ENCODE data around the gene CALCA.

CALCA gene

GRCh38 chr11:14972581-14973495 lies 687 bp upstream of the CALCA start:
- no peak for DNase-seq
- TF ChIP-seq GATA1 (IDR thresholded peaks at IDR 0.05; ENCODE audit: low read depth, low read length) (no peak), POLR2A (IDR thresholded peaks at IDR 0.05; ENCODE audit: low read length) (no peak)

GRCh38 chr11:14969901-14970323 lies 2.2 kb downstream of the CALCA start:
- no peak for TF ChIP-seq POLR2A (IDR thresholded peaks at IDR 0.05; ENCODE audit: low read length)
- TF ChIP-seq GATA1 (IDR thresholded peaks at IDR 0.05; ENCODE audit: low read depth, low read length): no peak
- DNase-seq: peak; percentile 25 to 51

GRCh38 chr11:14967581-14968243 lies 4.4 kb downstream of the CALCA start:
- TF ChIP-seq GATA1 (IDR thresholded peaks at IDR 0.05; ENCODE audit: low read depth, low read length) (no peak), POLR2A (IDR thresholded peaks at IDR 0.05; ENCODE audit: low read length) (no peak)
- no peak for DNase-seq

- TF ChIP-seq POLR2A (IDR thresholded peaks at IDR 0.05; ENCODE audit: low read length): no peak
- no peak for TF ChIP-seq GATA1 (IDR thresholded peaks at IDR 0.05; ENCODE audit: low read depth, low read length)
- DNase-seq: no peak
Measured at GRCh38 chr11:14956111-14956510, 16.0 kb downstream of the CALCA start.

- TF ChIP-seq POLR2A (IDR thresholded peaks at IDR 0.05; ENCODE audit: low read length) (no peak), GATA1 (IDR thresholded peaks at IDR 0.05; ENCODE audit: low read depth, low read length) (no peak)
- no peak for DNase-seq
Measured at GRCh38 chr11:14954581-14954980, 17.6 kb downstream of the CALCA start.

- no peak for DNase-seq
- no peak for TF ChIP-seq POLR2A (IDR thresholded peaks at IDR 0.05; ENCODE audit: low read length)
- no peak for TF ChIP-seq GATA1 (IDR thresholded peaks at IDR 0.05; ENCODE audit: low read depth, low read length)
Measured at GRCh38 chr11:14953904-14954303, 18.2 kb downstream of the CALCA start.

GRCh38 chr11:14949437-14950147 lies 22.6 kb downstream of the CALCA start:
- TF ChIP-seq POLR2A (IDR thresholded peaks at IDR 0.05; ENCODE audit: low read length) (no peak), GATA1 (IDR thresholded peaks at IDR 0.05; ENCODE audit: low read depth, low read length) (no peak)
- no peak for DNase-seq

GRCh38 chr11:14942745-14943144 lies 29.4 kb downstream of the CALCA start:
- TF ChIP-seq GATA1 (IDR thresholded peaks at IDR 0.05; ENCODE audit: low read depth, low read length) (no peak), POLR2A (IDR thresholded peaks at IDR 0.05; ENCODE audit: low read length) (no peak)
- DNase-seq: no peak

GRCh38 chr11:14938936-14939335 lies 33.2 kb downstream of the CALCA start:
- TF ChIP-seq GATA1 (IDR thresholded peaks at IDR 0.05; ENCODE audit: low read depth, low read length) (no peak), POLR2A (IDR thresholded peaks at IDR 0.05; ENCODE audit: low read length) (no peak)
- no peak for DNase-seq

GRCh38 chr11:14934641-14935351 lies 37.4 kb downstream of the CALCA start:
- TF ChIP-seq GATA1 (IDR thresholded peaks at IDR 0.05; ENCODE audit: low read depth, low read length) (no peak), POLR2A (IDR thresholded peaks at IDR 0.05; ENCODE audit: low read length) (no peak)
- DNase-seq: no peak

GRCh38 chr11:14932447-14932846 lies 39.7 kb downstream of the CALCA start:
- DNase-seq: peak in 1 of 2 experiments; percentile 9
- TF ChIP-seq GATA1 (IDR thresholded peaks at IDR 0.05; ENCODE audit: low read depth, low read length) (no peak), POLR2A (IDR thresholded peaks at IDR 0.05; ENCODE audit: low read length) (no peak)

- no peak for DNase-seq
- TF ChIP-seq GATA1 (IDR thresholded peaks at IDR 0.05; ENCODE audit: low read depth, low read length) (no peak), POLR2A (IDR thresholded peaks at IDR 0.05; ENCODE audit: low read length) (no peak)
Measured at GRCh38 chr11:14930369-14930768, 41.8 kb downstream of the CALCA start.

GRCh38 chr11:14927146-14927545 lies 45.0 kb downstream of the CALCA start:
- TF ChIP-seq POLR2A (IDR thresholded peaks at IDR 0.05; ENCODE audit: low read length) (no peak), GATA1 (IDR thresholded peaks at IDR 0.05; ENCODE audit: low read depth, low read length) (no peak)
- no peak for DNase-seq
